WTC11 (cell line): ENCODE data around the gene LARGE1.

Experiments used
- ATF2 ChIP-seq: sonication (generic); formaldehyde crosslinking; IDR thresholded peaks from 2 replicates; pipeline ENCODE4 v1.8.1; 2022; ENCODE audit warnings: low read depth, missing genetic modification reagents, borderline replicate concordance
- TF ChIP-seq, protein P1 (sequence below): fragments of 200-600 bp; IDR thresholded peaks from 2 replicates; pipeline ENCODE4 v1.8.0; 2022; ENCODE audit warnings: antibody characterized with exemption

DNA sequence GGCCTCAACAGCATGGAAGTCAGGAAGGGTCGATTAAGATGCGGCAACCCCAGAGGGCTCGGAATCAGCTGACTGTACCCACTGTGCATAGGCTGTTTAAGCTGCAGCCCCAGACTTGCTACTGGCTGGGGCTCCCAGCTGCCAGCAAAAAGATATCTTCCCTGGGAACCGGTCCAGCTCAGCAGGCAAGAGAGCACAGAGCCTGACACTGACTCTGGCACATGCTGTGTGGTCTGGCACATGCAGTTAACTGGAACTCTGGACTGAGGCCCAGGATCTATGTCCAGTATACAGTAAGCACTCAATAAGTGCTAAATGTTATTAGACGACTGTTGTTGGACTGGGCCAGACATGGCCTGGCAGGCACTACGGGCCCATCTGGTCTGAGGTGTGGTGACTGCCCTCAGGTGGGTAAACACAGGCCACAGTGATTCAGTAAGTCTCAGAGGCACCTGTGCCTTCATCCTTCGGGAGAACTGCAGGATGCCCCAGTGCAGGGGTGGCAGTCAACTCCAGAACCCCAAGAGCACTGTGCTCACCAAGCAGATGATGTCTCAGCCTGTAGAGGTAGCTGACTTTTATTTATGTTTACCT, 87.6 kb downstream of the LARGE1 start:
- TF ChIP-seq ATF2 (CRISPR knock-in tag), result no peak
- TF ChIP-seq, protein P1, sequence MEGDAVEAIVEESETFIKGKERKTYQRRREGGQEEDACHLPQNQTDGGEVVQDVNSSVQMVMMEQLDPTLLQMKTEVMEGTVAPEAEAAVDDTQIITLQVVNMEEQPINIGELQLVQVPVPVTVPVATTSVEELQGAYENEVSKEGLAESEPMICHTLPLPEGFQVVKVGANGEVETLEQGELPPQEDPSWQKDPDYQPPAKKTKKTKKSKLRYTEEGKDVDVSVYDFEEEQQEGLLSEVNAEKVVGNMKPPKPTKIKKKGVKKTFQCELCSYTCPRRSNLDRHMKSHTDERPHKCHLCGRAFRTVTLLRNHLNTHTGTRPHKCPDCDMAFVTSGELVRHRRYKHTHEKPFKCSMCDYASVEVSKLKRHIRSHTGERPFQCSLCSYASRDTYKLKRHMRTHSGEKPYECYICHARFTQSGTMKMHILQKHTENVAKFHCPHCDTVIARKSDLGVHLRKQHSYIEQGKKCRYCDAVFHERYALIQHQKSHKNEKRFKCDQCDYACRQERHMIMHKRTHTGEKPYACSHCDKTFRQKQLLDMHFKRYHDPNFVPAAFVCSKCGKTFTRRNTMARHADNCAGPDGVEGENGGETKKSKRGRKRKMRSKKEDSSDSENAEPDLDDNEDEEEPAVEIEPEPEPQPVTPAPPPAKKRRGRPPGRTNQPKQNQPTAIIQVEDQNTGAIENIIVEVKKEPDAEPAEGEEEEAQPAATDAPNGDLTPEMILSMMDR, result no peak
